ENCODE data around the gene PRDM15. TPM values are rescaled to one million over a fixed set of nuclear protein-coding genes. Genes with fewer than 3 reads are reported as not detected.

PRDM15 gene
- total RNA-seq, 6 experiments from 2014 or later, result 3.4 to 4.9 (median 4.0) TPM

DNA sequence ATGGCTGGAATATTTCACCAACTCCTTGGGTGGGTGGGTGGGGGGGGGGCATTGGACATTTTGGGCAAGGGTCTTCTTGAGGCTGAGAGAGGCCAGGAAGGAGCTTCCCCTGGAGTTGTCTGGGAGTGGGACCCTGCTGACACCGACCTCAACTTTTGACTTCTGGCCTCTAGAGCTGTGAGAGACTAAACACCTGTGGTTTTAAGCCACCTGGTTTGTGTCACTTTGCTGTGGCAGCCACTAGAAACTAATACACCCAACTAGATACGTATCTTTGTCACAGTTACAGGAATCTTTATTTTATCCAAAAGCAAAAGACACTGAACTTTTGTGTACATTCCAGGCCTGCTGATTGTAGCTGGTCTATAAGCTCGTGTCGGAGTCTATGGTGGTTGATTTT lies 102.4 kb downstream of the PRDM15 start:
- no peak for DNase-seq
- Mint-ChIP-seq H3K27ac (no peak overlapping the region), H3K4me3 (no peak overlapping the region), H3K4me1 (ENCODE audit: low read depth) (peaks cover 13% of the 10 kb centered on the region), H3K9me3 (no peaks in the 10 kb centered on the region), H3K36me3 (ENCODE audit: low read depth) (no peaks in the 10 kb centered on the region), H3K27me3 (ENCODE audit: insufficient read depth) (peaks cover 17% of the 10 kb centered on the region)
- TF ChIP-seq, protein P1, sequence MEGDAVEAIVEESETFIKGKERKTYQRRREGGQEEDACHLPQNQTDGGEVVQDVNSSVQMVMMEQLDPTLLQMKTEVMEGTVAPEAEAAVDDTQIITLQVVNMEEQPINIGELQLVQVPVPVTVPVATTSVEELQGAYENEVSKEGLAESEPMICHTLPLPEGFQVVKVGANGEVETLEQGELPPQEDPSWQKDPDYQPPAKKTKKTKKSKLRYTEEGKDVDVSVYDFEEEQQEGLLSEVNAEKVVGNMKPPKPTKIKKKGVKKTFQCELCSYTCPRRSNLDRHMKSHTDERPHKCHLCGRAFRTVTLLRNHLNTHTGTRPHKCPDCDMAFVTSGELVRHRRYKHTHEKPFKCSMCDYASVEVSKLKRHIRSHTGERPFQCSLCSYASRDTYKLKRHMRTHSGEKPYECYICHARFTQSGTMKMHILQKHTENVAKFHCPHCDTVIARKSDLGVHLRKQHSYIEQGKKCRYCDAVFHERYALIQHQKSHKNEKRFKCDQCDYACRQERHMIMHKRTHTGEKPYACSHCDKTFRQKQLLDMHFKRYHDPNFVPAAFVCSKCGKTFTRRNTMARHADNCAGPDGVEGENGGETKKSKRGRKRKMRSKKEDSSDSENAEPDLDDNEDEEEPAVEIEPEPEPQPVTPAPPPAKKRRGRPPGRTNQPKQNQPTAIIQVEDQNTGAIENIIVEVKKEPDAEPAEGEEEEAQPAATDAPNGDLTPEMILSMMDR (IDR thresholded peaks at IDR 0.05), result no peak

DNA sequence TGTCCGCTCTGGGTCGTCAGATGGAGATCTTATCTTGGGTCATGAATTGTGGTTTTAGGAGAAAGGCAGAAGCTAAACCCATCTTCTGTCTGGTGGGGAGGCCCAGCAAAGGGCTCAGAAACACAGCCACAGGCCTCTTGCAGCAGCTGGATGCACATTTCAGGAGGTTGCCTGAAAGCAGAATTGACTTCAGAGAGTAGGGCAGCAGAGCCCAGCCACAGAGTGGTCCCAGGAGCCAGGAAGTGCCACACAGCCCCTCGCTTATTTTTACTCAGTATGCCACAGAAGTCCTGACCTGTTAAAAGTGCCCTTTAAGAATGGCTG lies 104.0 kb downstream of the PRDM15 start:
- no peak for DNase-seq
- peaks cover 23% of the 10 kb centered on the region for H3K27me3 Mint-ChIP-seq (ENCODE audit: insufficient read depth)
- no peak overlapping the region for H3K27ac Mint-ChIP-seq
- TF ChIP-seq, protein P1 (IDR thresholded peaks at IDR 0.05), result no peak
- H3K36me3 Mint-ChIP-seq (ENCODE audit: low read depth), result no peaks in the 10 kb centered on the region
- H3K4me3 Mint-ChIP-seq, result no peak overlapping the region
- H3K4me1 Mint-ChIP-seq (ENCODE audit: low read depth), result peaks cover 13% of the 10 kb centered on the region
- H3K9me3 Mint-ChIP-seq, result no peaks in the 10 kb centered on the region

DNA sequence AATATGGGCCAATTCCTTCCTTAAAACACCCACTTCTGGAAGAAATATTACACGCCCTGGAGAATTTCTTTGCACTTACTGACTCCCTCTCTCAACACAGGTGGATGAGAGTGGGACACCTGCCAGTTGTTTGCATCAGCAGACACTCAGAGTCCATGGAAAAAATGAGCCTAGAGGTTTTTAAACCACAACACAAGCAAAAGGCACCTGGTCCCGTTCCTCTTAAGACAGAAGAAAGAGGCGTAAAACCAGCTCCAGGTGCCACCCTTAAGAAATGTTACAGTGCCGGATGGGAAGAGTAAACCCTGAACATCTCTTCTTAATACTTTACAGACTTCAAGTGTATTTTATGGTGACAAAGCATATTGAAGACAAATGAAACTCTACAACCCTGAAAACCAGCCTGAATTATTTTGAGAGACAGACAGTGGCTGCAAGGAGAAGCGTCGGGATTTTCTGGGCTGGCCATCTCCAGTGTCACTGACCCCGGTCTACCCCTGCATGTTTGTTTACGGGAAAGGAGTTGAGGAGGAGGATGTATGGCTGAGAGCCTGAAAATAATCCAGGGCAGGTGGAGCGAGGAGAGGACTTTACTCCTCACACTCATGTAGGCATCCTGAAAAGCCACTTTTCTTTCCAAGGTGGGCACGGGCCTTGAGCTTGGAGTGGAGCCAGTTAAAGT lies 104.5 kb downstream of the PRDM15 start:
- no peak for DNase-seq
- Mint-ChIP-seq H3K4me1 (ENCODE audit: low read depth) (peaks cover 10% of the 10 kb centered on the region), H3K9me3 (no peaks in the 10 kb centered on the region), H3K27me3 (ENCODE audit: insufficient read depth) (peaks cover 26% of the 10 kb centered on the region), H3K36me3 (ENCODE audit: low read depth) (no peaks in the 10 kb centered on the region), H3K27ac (no peak overlapping the region), H3K4me3 (no peak overlapping the region)
- TF ChIP-seq, protein P1 (IDR thresholded peaks at IDR 0.05), result no peak

DNA sequence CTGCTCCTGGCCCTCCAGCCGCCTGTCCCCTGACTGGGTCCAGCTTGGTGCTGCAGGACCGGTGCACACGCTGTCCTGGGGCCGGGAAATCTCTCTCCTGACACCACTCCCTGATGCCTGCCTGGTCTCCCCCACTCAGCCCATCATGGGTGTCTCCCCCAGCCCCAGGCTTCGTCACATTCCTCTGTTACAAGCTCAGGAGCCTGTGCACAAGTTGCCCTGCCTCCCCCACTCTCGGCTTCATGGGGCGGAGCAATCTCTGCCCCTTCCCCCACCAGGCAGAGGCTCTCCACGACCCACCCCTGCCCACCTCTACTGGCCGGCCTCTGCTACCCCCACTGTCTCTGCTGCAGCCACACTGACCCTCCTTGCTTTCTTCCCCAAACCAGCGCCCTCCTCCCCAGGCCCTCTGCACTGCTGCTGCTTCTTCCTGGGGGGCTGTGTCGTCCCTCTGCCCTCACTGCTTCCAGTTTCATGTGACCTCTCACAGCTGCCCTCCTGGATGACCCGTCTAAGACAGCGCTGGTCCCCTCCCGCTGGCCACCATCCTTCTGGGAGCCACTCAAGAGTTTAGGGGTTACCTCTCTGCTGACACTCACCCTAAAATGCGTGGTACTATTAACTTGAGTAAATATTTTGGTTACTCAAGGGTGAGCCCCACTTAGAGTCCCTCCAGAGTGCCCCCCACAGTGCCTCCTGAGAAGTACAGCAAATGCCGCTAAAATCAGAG lies 106.6 kb downstream of the PRDM15 start:
- TF ChIP-seq, protein P1 (IDR thresholded peaks at IDR 0.05), result no peak; the same call in 1 of the 2 replicates
- H3K27me3 Mint-ChIP-seq (ENCODE audit: insufficient read depth), result peaks cover 30% of the 10 kb centered on the region

DNA sequence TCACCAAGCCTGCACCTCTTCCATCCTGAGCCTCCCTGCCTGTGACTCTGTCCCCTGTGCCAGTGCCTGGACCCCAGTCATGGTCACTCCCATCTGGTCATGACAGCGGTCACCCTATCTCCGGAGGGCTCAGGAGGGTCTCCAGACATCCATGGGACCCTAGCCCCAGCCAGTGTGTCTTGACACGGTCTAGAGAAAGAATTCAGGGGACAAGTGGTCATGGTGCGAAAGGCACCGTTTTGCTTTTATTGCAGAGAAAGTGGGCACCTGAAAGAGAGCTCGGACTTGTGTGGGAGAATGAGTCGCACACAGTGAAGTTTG lies 107.6 kb downstream of the PRDM15 start:
- TF ChIP-seq, protein P1 (IDR thresholded peaks at IDR 0.05), result no peak
- Mint-ChIP-seq H3K4me3 (no peak overlapping the region), H3K36me3 (ENCODE audit: low read depth) (0 out of 2 replicates have a peak, but pooled peaks cover 4% of the 10 kb centered on the region), H3K27me3 (ENCODE audit: insufficient read depth) (peaks cover 35% of the 10 kb centered on the region), H3K9me3 (peaks cover 4% of the 10 kb centered on the region; the same call in 1 of the 2 replicates), H3K4me1 (ENCODE audit: low read depth) (peaks cover 23% of the 10 kb centered on the region), H3K27ac (no peak overlapping the region)
- no peak for DNase-seq

More for the DNA sequence above, 106.6 kb downstream of the PRDM15 start:
- H3K27ac Mint-ChIP-seq, result no peak overlapping the region
- peaks cover 16% of the 10 kb centered on the region for H3K4me1 Mint-ChIP-seq (ENCODE audit: low read depth)
- H3K36me3 Mint-ChIP-seq (ENCODE audit: low read depth), result no peaks in the 10 kb centered on the region
- H3K9me3 Mint-ChIP-seq, result no peaks in the 10 kb centered on the region
- DNase-seq, result no peak
- H3K4me3 Mint-ChIP-seq, result no peak overlapping the region

All from HFFc6 (cell line).